HG03521 (cell line): ENCODE measurements around the gene DPT.
"Not testable (repeated sequence)": the region's sequence is repeated elsewhere in the genome, so short reads cannot be mapped to it uniquely, and the experiment has no call there.

Source experiments
- ATAC-seq: cut with Tn5 transposase; IDR thresholded peaks from one replicate; pipeline ENCODE4 v1.9.1; 2021; ENCODE audit warnings: mild to moderate bottlenecking, moderate library complexity; ENCODE audit not compliant: unreplicated experiment

The DPT gene

GRCh38 chr1:168728473-168729404, at the start of gene DPT:
Gene DPT, minus strand, starts transcription at chr1:168729206. Its CDS starts 32 bp downstream, at chr1:168729174.
- no peak for ATAC-seq

- no peak for ATAC-seq
Measured at GRCh38 chr1:168775366-168775765, 46.4 kb upstream of the DPT start.

- no peak for ATAC-seq
Measured at GRCh38 chr1:168774241-168774640, 45.2 kb upstream of the DPT start.

GRCh38 chr1:168772428-168773060, 43.5 kb upstream of the DPT start:
- ATAC-seq, result no peak

GRCh38 chr1:168771104-168771630, 42.2 kb upstream of the DPT start:
- no peak for ATAC-seq

- ATAC-seq, result not testable (repeated sequence)
Measured at GRCh38 chr1:168769893-168770292, 40.9 kb upstream of the DPT start.

- ATAC-seq, result no peak
Measured at GRCh38 chr1:168767894-168768584, 39.0 kb upstream of the DPT start.

GRCh38 chr1:168766568-168766967, 37.6 kb upstream of the DPT start:
- no peak for ATAC-seq

GRCh38 chr1:168763031-168763430, 34.0 kb upstream of the DPT start:
- ATAC-seq, result no peak

GRCh38 chr1:168762473-168762872, 33.5 kb upstream of the DPT start:
- no peak for ATAC-seq

- ATAC-seq, result no peak
Measured at GRCh38 chr1:168760781-168761180, 31.8 kb upstream of the DPT start.

GRCh38 chr1:168760241-168760640, 31.2 kb upstream of the DPT start:
- no peak for ATAC-seq

GRCh38 chr1:168759077-168759476, 30.1 kb upstream of the DPT start:
- ATAC-seq, result no peak

GRCh38 chr1:168758503-168758902, 29.5 kb upstream of the DPT start:
- ATAC-seq, result no peak

- no peak for ATAC-seq
Measured at GRCh38 chr1:168755800-168756418, 26.9 kb upstream of the DPT start.

GRCh38 chr1:168752171-168752832, 23.3 kb upstream of the DPT start:
- ATAC-seq, result no peak

- ATAC-seq, result no peak
Measured at GRCh38 chr1:168751195-168751650, 22.2 kb upstream of the DPT start.

- no peak for ATAC-seq
Measured at GRCh38 chr1:168742994-168743650, 14.1 kb upstream of the DPT start.

GRCh38 chr1:168742386-168742785, 13.4 kb upstream of the DPT start:
- no peak for ATAC-seq

- no peak for ATAC-seq
Measured at GRCh38 chr1:168739908-168740307, 10.9 kb upstream of the DPT start.
